Measurements from ENCODE around the gene C10orf53. TPM values are rescaled to one million over a fixed set of nuclear protein-coding genes. Genes with fewer than 3 reads are reported as not detected.

The C10orf53 gene
- polyA plus RNA-seq, 1 of the 3 experiments (the other 2 are of a cell fraction): not detected

GRCh38 chr10:49743464-49744075, 64.1 kb downstream of the C10orf53 start (continued):
- TF ChIP-seq FOXM1 (IDR thresholded peaks at IDR 0.05; ENCODE audit: low read depth) (no peak), SMC3 (IDR thresholded peaks at IDR 0.05; ENCODE audit: low read depth, low read length) (no peak), RXRA (IDR thresholded peaks at IDR 0.05; ENCODE audit: borderline replicate concordance, low read depth) (no peak)

- POLR2A ChIA-PET: no interaction called here
- no peaks in the 10 kb centered on the region for H3K9me3 ChIP-seq
- no peak overlapping the region for H3K4me2 ChIP-seq
Measured at GRCh38 chr10:49744091-49744685, 64.7 kb downstream of the C10orf53 start.

More at GRCh38 chr10:49744091-49744685, 64.7 kb downstream of the C10orf53 start:
- H3K9ac ChIP-seq: no peak overlapping the region
- DNase-seq: peak; percentile 14
- no peaks in the 10 kb centered on the region for H3K4me1 ChIP-seq (ENCODE audit: control insufficient read depth in 1 of 2, insufficient read depth in 2 of 2, low read depth in 1 of 2, low read length in 1 of 2)
- H4K20me1 ChIP-seq (ENCODE audit: insufficient read depth): no peaks in the 10 kb centered on the region
- no peak overlapping the region for H2AFZ ChIP-seq (ENCODE audit: low read depth)
- WGBS (ENCODE audit: low lambda C conversion rate): no CpG with 5 or more reads among the region's 6 CpGs
- H3K79me2 ChIP-seq (ENCODE audit: insufficient read depth): no peaks in the 10 kb centered on the region
- peaks cover 0 to 27% of the 10 kb centered on the region in 2 experiments for H3K36me3 ChIP-seq (replicated peaks in 1 of 2; ENCODE audit: control insufficient read depth in 1 of 2, insufficient read depth in 2 of 2, low read length in 1 of 2)
- TF ChIP-seq NFIC (IDR thresholded peaks at IDR 0.05; ENCODE audit: borderline replicate concordance) (no peak), SIN3A (IDR thresholded peaks at IDR 0.05; ENCODE audit: borderline replicate concordance, low read depth, low read length) (no peak), YY1 (IDR thresholded peaks at IDR 0.05; ENCODE audit: low read depth) (no peak), POLR2AphosphoS5 (IDR thresholded peaks at IDR 0.05; ENCODE audit: low read depth, low read length) (no peak), PBX3 (IDR thresholded peaks at IDR 0.05) (no peak), FOXM1 (IDR thresholded peaks at IDR 0.05; ENCODE audit: low read depth) (no peak), USF2 (IDR thresholded peaks at IDR 0.05; ENCODE audit: borderline replicate concordance, low read depth, low read length) (no peak), MAX (IDR thresholded peaks at IDR 0.05; ENCODE audit: low read depth) (no peak), MXI1 (IDR thresholded peaks at IDR 0.05; ENCODE audit: low read depth, low read length) (no peak), TAF1 (IDR thresholded peaks at IDR 0.05; ENCODE audit: borderline replicate concordance, low read depth, low read length) (no peak)
- CTCF ChIA-PET: no interaction called here
- H3K9me2 ChIP-seq: no peaks in the 10 kb centered on the region
- H3K27me3 ChIP-seq (ENCODE audit: insufficient read depth): no peaks in the 10 kb centered on the region
- H3K27ac ChIP-seq (ENCODE audit: low read depth in 2 of 2, low read length in 1 of 2): no peak overlapping the region
- H3F3A ChIP-seq (replicated peaks; ENCODE audit: insufficient read depth): no peaks in the 10 kb centered on the region
- H3K4me3 ChIP-seq (ENCODE audit: low read depth in 2 of 2, low read length in 1 of 2): no peak overlapping the region
